Activated T-helper 1 cell treated with anti-CD3 and anti-CD28 coated beads, Interleukin-2, amount 50 U/mL, for 16 hours (primary cell): ENCODE data around the gene DYNC1I1.

Experiments
- DNase-seq, 2 donors: peaks; one replicate each; pipeline ENCODE4 v3.0.0-alpha.2; 2020; ENCODE audit warnings: low read depth in 1 of 2, low spot score in 1 of 2

The DYNC1I1 gene

DNA sequence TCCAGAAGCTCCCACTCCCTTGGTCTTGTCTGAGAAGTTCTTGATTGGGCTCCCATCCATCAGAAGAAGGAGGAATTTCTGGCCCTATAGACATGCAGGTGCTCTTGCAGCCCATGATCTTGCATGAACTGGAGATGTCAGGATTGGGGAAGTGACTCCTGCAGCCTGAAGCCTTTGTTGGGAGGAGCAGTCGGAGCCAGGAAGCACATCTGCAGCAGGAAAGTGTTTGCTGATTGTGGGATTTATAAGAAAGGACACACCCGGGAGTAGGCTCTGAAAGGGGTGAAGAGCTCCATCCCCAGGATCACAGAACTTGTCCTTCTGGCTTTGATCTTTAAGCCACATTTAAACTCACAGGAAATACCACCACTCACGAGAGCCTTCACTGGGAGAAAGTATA is 185.2 kb downstream of the DYNC1I1 start:
- DNase-seq: no peak

- no peak for DNase-seq
These were observed 188.4 kb downstream of the DYNC1I1 start for GRCh38 chr7:95960706-95961244.

DNA sequence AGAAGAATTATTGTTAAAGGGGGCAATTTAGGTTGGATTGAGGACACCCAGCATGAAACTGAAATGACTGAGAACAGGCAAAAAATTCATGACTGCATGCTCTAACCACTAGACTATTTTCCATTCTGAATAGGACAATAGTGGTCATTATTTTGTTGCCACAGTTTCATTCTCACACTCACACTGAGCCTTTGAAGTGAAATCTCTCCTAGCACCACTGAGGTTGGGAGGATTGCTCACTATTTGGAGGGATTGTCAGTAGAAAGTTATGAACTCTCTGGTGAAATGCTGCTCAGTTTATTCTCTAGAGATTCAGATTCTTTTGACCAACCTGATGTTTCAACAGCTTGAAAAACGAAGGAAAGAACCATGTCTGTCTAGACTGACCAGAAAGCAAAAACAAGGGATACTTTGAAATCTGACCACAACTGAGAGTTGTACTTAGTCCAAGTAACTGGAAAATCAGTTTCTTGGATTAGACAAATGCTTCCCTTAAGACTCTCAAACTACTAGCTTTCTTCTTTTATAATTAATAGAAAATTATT is 191.2 kb downstream of the DYNC1I1 start:
- no peak for DNase-seq

GRCh38 chr7:95971716-95972115 is 199.4 kb downstream of the DYNC1I1 start:
- DNase-seq: no peak

DNA sequence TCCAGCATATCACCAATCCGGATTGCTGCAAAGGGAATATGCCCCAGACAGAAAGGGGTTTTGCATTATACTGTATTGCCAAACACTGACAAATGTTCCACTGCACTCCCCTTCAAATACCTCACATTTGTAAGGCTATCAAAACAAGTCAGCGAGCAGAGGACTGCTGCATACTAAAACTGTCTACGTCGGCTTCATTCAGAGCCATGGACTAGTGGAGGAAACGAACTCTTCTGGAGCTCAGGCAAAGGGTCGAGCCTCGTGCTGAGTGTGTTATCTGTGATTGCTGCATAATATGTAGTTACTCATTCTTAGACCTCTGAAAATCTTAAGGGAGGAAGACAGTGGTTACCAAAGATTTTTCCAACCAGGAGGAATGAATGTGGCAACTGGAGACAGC is 200.2 kb downstream of the DYNC1I1 start:
- no peak for DNase-seq

GRCh38 chr7:95974108-95974507 is 201.8 kb downstream of the DYNC1I1 start:
- DNase-seq: no peak

- DNase-seq: no peak
These were observed 204.2 kb downstream of the DYNC1I1 start for GRCh38 chr7:95976369-95977060.

DNA sequence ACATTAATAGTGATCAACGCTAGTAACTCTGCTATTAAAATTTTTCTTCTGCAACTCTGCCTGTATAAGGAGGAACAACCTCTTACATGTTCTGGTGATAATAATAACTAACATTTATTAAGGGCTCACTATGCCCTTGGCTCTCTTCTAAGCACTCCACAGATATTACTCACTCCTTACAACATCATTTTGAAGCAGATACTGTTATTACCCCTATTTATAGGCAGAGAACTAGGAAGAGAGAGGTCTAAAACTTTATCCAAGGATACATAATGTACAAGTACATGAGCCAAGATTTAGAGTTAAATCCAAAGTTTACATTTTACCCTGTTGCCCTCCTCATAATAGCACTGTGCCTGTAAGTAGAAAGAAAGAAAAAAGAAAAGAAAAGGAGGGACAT is 205.6 kb downstream of the DYNC1I1 start:
- DNase-seq: no peak

GRCh38 chr7:95980167-95980566 is 207.8 kb downstream of the DYNC1I1 start:
- DNase-seq: no peak

DNA sequence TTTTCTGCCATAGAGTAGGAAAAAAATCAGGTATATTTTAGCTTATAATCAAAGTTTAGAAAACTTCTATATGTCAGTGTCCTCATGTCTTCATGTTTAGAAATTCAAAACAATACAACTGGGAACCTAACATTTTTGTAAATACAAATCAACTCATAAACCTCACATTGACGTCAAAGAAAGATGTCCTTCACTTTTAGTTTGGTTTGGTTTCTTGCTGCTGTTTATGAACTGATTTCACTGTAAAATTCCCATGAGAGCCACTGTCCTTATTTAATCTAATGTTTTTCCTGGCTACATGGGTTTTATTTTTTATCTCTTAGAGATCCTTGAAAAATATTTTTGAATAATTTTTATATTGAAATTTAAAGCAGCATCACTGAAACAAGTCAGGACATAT is 208.4 kb downstream of the DYNC1I1 start:
- no peak for DNase-seq

- DNase-seq: no peak
These were observed 213.9 kb downstream of the DYNC1I1 start for GRCh38 chr7:95986178-95986764.

- DNase-seq: no peak
These were observed 216.9 kb downstream of the DYNC1I1 start for GRCh38 chr7:95989301-95989700.

DNA sequence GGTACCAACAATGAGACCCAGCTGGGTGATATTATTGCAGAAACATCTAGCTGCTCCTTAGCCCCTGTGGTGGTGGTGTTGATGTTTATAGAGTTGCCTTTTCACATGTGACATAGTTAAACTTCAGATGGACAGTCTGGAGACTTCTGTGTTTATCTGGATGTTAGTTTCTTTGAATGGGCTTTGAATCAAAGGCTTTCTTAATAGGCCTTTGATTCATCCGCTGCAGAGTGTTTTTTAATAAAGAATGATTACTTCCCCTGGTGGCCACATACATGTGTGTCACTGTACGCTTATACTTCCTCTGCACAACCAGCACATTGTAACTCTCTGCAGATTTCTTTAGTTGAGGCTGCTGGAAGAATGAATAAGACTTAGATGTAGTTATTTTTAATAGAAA is 221.0 kb downstream of the DYNC1I1 start:
- DNase-seq: no peak

- no peak for DNase-seq
These were observed 223.8 kb downstream of the DYNC1I1 start for GRCh38 chr7:95996174-95996573.

DNA sequence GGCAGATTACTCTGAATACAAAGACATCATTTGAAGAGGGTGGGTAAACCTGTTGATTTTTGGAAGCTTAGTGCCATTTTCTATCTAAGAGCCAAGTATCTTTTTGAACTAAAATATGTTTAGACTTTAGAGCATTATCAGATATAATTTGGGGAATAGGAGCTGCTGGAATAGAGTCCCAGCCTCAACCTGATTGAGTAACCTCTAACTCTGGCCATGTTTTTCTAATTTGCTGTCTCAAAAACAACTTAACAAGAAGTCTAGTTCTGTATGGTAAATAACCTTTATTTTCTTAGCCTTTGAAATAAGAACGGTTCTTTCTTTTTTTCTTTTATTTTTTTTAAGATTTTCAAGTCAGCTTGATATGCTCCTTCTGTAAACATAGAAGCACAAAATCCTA is 224.5 kb downstream of the DYNC1I1 start:
- no peak for DNase-seq

DNA sequence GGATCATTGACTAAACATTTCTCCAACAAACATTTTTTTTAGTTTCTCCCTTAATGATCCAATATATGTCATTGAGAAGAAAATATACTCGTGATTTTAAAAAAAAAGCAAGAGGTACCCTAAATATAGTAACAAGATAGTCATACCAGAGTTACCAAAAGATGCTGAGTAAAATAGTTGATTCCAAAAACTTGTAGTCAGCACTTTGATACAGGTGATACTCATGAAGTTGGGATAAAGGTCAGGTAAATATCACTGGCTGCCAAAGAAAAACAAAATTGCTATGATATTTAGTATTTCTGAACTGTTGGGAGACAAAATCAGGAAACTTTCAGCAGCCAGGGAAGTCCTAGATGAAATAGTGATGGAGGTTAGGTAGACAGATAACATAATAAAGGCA is 225.3 kb downstream of the DYNC1I1 start:
- DNase-seq: no peak

- DNase-seq: no peak
These were observed 227.1 kb downstream of the DYNC1I1 start for GRCh38 chr7:95999481-95999880.

DNA sequence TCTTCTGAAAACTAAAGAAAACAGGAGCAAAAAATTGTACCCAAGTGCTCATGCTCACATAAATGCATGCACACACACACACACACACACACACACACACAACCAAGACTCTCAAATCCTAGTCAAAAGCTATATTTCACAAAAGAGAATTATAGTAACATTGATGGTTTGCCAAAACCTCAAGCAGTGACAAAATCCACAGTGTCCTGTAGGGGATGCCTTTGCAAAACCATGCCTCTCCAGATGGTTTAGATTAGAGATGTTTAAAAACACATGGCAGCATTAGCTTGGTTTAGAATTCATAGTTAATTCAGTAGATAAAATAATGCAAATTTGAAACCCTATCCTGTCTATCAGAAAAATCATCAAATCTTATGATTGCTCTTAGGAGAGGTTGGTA is 232.2 kb downstream of the DYNC1I1 start:
- DNase-seq: no peak

DNA sequence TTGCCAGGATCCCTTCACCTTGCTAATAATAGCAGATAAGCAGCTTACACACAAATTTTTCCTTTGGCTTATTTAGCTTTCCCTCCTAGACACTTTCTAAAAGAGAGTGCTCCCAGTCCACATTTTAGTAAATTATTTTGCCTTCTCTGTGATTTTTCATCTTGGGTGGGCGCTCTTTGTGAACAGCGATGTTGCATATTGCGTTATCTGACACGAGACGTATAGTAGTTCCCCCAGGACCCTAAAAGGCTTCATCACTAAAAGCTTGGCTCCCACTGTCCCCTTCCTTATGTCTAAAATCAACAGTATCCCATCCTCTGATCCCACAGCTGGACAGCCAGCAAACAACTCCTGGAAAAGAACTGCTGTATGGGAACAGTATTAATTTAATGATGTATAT is 232.9 kb downstream of the DYNC1I1 start:
- DNase-seq: no peak

DNA sequence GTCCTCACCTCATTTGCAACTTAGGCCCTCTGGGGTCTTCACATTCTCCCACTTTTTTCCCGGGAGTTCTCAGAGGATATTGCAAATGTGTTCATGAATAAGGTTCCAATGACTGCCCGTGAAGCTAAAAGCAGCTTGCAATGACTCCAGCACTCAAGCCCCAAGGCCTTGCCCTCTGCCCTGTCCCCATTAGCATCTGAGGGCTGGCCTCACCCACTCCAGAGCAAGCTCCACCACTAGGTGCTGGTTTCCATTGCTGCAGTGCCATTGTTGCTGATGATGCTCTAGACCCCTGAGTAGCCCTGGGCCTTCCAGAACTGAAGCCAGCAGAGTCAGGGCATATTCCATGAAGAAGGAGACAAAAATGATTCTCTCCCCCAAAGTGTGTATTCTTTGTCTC is 236.8 kb downstream of the DYNC1I1 start:
- DNase-seq: no peak

DNA sequence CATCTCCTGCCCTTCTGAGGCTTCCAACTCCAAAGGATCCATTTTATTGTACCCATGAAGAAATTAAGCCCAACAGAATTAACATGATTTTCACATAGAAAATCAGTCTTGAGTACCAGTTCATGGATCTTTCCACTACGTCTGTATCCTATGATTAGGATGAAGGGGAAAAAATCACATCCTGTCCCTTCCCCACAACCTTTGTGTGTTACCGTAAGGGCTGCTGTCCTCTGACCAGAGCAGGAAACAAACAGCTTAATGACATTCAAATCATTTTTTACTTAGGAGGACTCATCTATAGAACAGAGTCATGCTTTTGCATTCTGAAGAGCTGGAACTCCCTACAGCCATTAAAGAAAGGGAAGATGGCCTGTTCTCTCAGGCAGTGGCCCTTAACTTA is 241.5 kb downstream of the DYNC1I1 start:
- DNase-seq: no peak

- DNase-seq: no peak
These were observed 242.3 kb downstream of the DYNC1I1 start for GRCh38 chr7:96014617-96015016.
